Adrenal gland (tissue), 5 donors: Measurements from ENCODE around the gene FTSJ3.

Experiments
- CTCF ChIP-seq, 6 experiments: fragments of 450-650 bp in 4 of 6; fragments of 200-600 bp in 2 of 6; sonication (generic) in 1 of 6; IDR thresholded peaks; 1 replicate in 5 of 6; 2 replicates in 1 of 6; pipeline versions ENCODE4 v1.5.1 to v1.8.0; 2016 to 2021; ENCODE audit warnings: antibody characterized with exemption in 6 of 6, mild to moderate bottlenecking in 2 of 6, moderate library complexity in 1 of 6
- POLR2A ChIP-seq, 2 donors: fragments of 450-650 bp; IDR thresholded peaks; one replicate each; pipeline ENCODE4 v1.6.1; 2017; ENCODE audit warnings: antibody characterized with exemption in 2 of 2, mild to moderate bottlenecking in 2 of 2, moderate library complexity in 1 of 2
- donor health status: DM: no; HTN: no; CAD: no.

- TF ChIP-seq CTCF (IDR thresholded peaks at IDR 0.05), result no peak
- TF ChIP-seq POLR2A (IDR thresholded peaks at IDR 0.05), result no peak
These were observed 7.6 kb downstream of the FTSJ3 start for GRCh38 chr17:63819585-63820537.
